Erythroblast (primary cell): ENCODE measurements around the gene DONSON.

Source experiments
- GATA1 ChIP-seq: IDR thresholded peaks from 2 replicates; pipeline ENCODE4 v1.6.1; 2011; ENCODE audit warnings: low read depth, mild to moderate bottlenecking, control low read depth, low read length, moderate library complexity
- POLR2A ChIP-seq: IDR thresholded peaks from 2 replicates; pipeline ENCODE4 v1.6.1; 2011; ENCODE audit warnings: mild to moderate bottlenecking, low read length

GRCh38 chr21:33539616-33540015 lies 48.9 kb downstream of the DONSON start:
- TF ChIP-seq POLR2A (no peak), GATA1 (no peak)
